Activated naive CD4-positive, alpha-beta T cell treated with anti-CD3 and anti-CD28 coated beads, Interleukin-2, amount 10 ng/mL, durations not matched to agents 7 days and 5 days (primary cell): Measurements from ENCODE around the gene PNKD.
A peak's percentile ranks its signal among the peaks of the same experiment; 100 is the strongest.
"Not testable (repeated sequence)": the region's sequence is repeated elsewhere in the genome, so short reads cannot be mapped to it uniquely, and the experiment has no call there.

Experiments used
- CTCF ChIA-PET: fragments of 350-600 bp; sonication (Branson Sonifier 250); formaldehyde crosslinking; loops from one replicate; lab custom pipeline; 2021; ENCODE audit warnings: antibody characterized with exemption; lab: Charles Lee
- DNase-seq: peaks from one replicate; pipeline ENCODE4 v3.0.0-alpha.2; 2020
- H3K27ac Mint-ChIP-seq: one replicate; pipeline ENCODE4 v1.8.0; 2021; ENCODE audit warnings: mild to moderate bottlenecking, moderate library complexity, mixed read lengths
- H3K27me3 Mint-ChIP-seq: one replicate; pipeline ENCODE4 v1.8.0; 2021; ENCODE audit warnings: mild to moderate bottlenecking, mixed read lengths
- H3K36me3 Mint-ChIP-seq: one replicate; pipeline ENCODE4 v1.8.0; 2021; ENCODE audit warnings: mixed read lengths
- H3K4me1 Mint-ChIP-seq: one replicate; pipeline ENCODE4 v1.8.0; 2021; ENCODE audit warnings: mixed read lengths
- H3K4me3 Mint-ChIP-seq: one replicate; pipeline ENCODE4 v1.8.0; 2021; ENCODE audit warnings: mild to moderate bottlenecking, moderate library complexity, mixed read lengths
- H3K9me3 Mint-ChIP-seq: one replicate; pipeline ENCODE4 v1.8.0; 2021; ENCODE audit warnings: mixed read lengths

The PNKD gene

GRCh38 chr2:218271865-218272530, 1.7 kb downstream of the PNKD start:
- Mint-ChIP-seq H3K9me3 (no peaks in the 10 kb centered on the region), H3K27ac (peak overlapping the region; percentile 34), H3K27me3 (peaks cover 6% of the 10 kb centered on the region), H3K4me1 (peaks cover 46% of the 10 kb centered on the region), H3K36me3 (peaks cover 49% of the 10 kb centered on the region), H3K4me3 (peak overlapping the region; percentile 92)
- CTCF ChIA-PET = interaction anchor here (0.6 to 7.4 kb wide), 20 partner anchors 14 to 780 kb away, joined by 3 to 195 read pairs (median 6); partner anchors contain the start of genes CATIP and TMBIM1
- DNase-seq = no peak

GRCh38 chr2:218272531-218273212, 2.4 kb downstream of the PNKD start:
- Mint-ChIP-seq H3K4me1 (peaks cover 39% of the 10 kb centered on the region), H3K27ac (peak overlapping the region; percentile 70), H3K9me3 (no peaks in the 10 kb centered on the region), H3K36me3 (peaks cover 50% of the 10 kb centered on the region), H3K4me3 (peak overlapping the region; percentile 44), H3K27me3 (peaks cover 6% of the 10 kb centered on the region)
- CTCF ChIA-PET = interaction anchor here (0.6 to 7.4 kb wide), 23 partner anchors 17 to 487 kb away, joined by 3 to 195 read pairs (median 5); partner anchors contain the start of genes CATIP and TMBIM1
- DNase-seq = peak; percentile 87

GRCh38 chr2:218273214-218273907, 3.0 kb downstream of the PNKD start:
- H3K4me1 Mint-ChIP-seq = peaks cover 38% of the 10 kb centered on the region
- CTCF ChIA-PET = interaction anchor here (0.6 to 7.4 kb wide), 19 partner anchors 12 to 488 kb away, joined by 3 to 195 read pairs (median 4); partner anchors contain the start of genes CATIP, GPBAR1 and TMBIM1

GRCh38 chr2:218273908-218274249, 3.6 kb downstream of the PNKD start:
- H3K36me3 Mint-ChIP-seq = peaks cover 56% of the 10 kb centered on the region
- H3K4me1 Mint-ChIP-seq = peaks cover 37% of the 10 kb centered on the region
- H3K27me3 Mint-ChIP-seq = peaks cover 6% of the 10 kb centered on the region
- no peaks in the 10 kb centered on the region for H3K9me3 Mint-ChIP-seq
- CTCF ChIA-PET = interaction anchor here (0.6 to 7.4 kb wide), 10 partner anchors 13 to 192 kb away, joined by 3 to 195 read pairs (median 4); partner anchors contain the start of genes CATIP, GPBAR1 and TMBIM1
- no peak overlapping the region for H3K4me3 Mint-ChIP-seq
- DNase-seq = no peak
- no peak overlapping the region for H3K27ac Mint-ChIP-seq

More at GRCh38 chr2:218273214-218273907, 3.0 kb downstream of the PNKD start:
- H3K36me3 Mint-ChIP-seq = peaks cover 54% of the 10 kb centered on the region
- H3K27ac Mint-ChIP-seq = peak overlapping the region; percentile 70
- not testable (repeated sequence) for DNase-seq, H3K4me3 Mint-ChIP-seq, H3K27me3 Mint-ChIP-seq, H3K9me3 Mint-ChIP-seq

GRCh38 chr2:218274586-218274985, 4.3 kb downstream of the PNKD start:
- H3K4me1 Mint-ChIP-seq = peaks cover 31% of the 10 kb centered on the region
- no peak for DNase-seq
- no peak overlapping the region for H3K27ac Mint-ChIP-seq
- CTCF ChIA-PET = interaction anchor here (0.7 to 7.4 kb wide), 6 partner anchors 15 to 106 kb away, joined by 3 to 195 read pairs (median 10); partner anchors contain the start of genes CATIP and TMBIM1
- H3K27me3 Mint-ChIP-seq = peaks cover 6% of the 10 kb centered on the region
- H3K9me3 Mint-ChIP-seq = no peaks in the 10 kb centered on the region
- H3K4me3 Mint-ChIP-seq = no peak overlapping the region
- peaks cover 56% of the 10 kb centered on the region for H3K36me3 Mint-ChIP-seq

- no peak for DNase-seq
- CTCF ChIA-PET = interaction anchor here (0.7 to 7.4 kb wide), 7 partner anchors 14 to 121 kb away, joined by 3 to 195 read pairs (median 5); partner anchors contain the start of genes CATIP and TMBIM1
- peaks cover 62% of the 10 kb centered on the region for H3K36me3 Mint-ChIP-seq
- no peaks in the 10 kb centered on the region for H3K27me3 Mint-ChIP-seq
- no peak overlapping the region for H3K4me3 Mint-ChIP-seq
- no peak overlapping the region for H3K27ac Mint-ChIP-seq
- H3K9me3 Mint-ChIP-seq = no peaks in the 10 kb centered on the region
- H3K4me1 Mint-ChIP-seq = peaks cover 27% of the 10 kb centered on the region
These were observed 5.2 kb downstream of the PNKD start for GRCh38 chr2:218275371-218276072.

- peaks cover 62% of the 10 kb centered on the region for H3K36me3 Mint-ChIP-seq
- CTCF ChIA-PET = interaction anchor here (1.0 to 7.4 kb wide), 2 partner anchors 12 to 119 kb away, joined by 3 to 195 read pairs; partner anchors contain the start of gene TMBIM1
These were observed 6.9 kb downstream of the PNKD start for GRCh38 chr2:218276986-218277755.

GRCh38 chr2:218277921-218278320, 7.6 kb downstream of the PNKD start:
- Mint-ChIP-seq H3K4me1 (peaks cover 14% of the 10 kb centered on the region), H3K36me3 (peaks cover 59% of the 10 kb centered on the region), H3K4me3 (no peak overlapping the region), H3K27ac (peak overlapping the region; percentile 34), H3K9me3 (no peaks in the 10 kb centered on the region), H3K27me3 (no peaks in the 10 kb centered on the region)
- CTCF ChIA-PET = no interaction called here
- DNase-seq = no peak

More at GRCh38 chr2:218276986-218277755, 6.9 kb downstream of the PNKD start:
- H3K4me3 Mint-ChIP-seq = no peak overlapping the region
- H3K27ac Mint-ChIP-seq = peak overlapping the region; percentile 68
- H3K4me1 Mint-ChIP-seq = peaks cover 17% of the 10 kb centered on the region
- H3K9me3 Mint-ChIP-seq = no peaks in the 10 kb centered on the region
- no peaks in the 10 kb centered on the region for H3K27me3 Mint-ChIP-seq
- no peak for DNase-seq

GRCh38 chr2:218278531-218279360, 8.4 kb downstream of the PNKD start:
- DNase-seq = no peak
- peaks cover 14% of the 10 kb centered on the region for H3K4me1 Mint-ChIP-seq
- no peaks in the 10 kb centered on the region for H3K9me3 Mint-ChIP-seq
- H3K27ac Mint-ChIP-seq = peak overlapping the region; percentile 34
- no peak overlapping the region for H3K4me3 Mint-ChIP-seq
- CTCF ChIA-PET = interaction anchor here (1.0 kb wide), 1 partner anchor 12 kb away, joined by 3 read pairs; no protein-coding TSS in a partner anchor
- H3K27me3 Mint-ChIP-seq = no peaks in the 10 kb centered on the region
- H3K36me3 Mint-ChIP-seq = peaks cover 57% of the 10 kb centered on the region

GRCh38 chr2:218280260-218280870, 10.0 kb downstream of the PNKD start:
- no peaks in the 10 kb centered on the region for H3K27me3 Mint-ChIP-seq
- no peak for DNase-seq
- no peak overlapping the region for H3K4me3 Mint-ChIP-seq
- no peak overlapping the region for H3K27ac Mint-ChIP-seq
- H3K9me3 Mint-ChIP-seq = no peaks in the 10 kb centered on the region
- CTCF ChIA-PET = no interaction called here
- peaks cover 28% of the 10 kb centered on the region for H3K4me1 Mint-ChIP-seq
- peaks cover 49% of the 10 kb centered on the region for H3K36me3 Mint-ChIP-seq

- Mint-ChIP-seq H3K4me1 (peaks cover 39% of the 10 kb centered on the region), H3K27ac (peak overlapping the region; percentile 77), H3K36me3 (peaks cover 46% of the 10 kb centered on the region), H3K4me3 (no peak overlapping the region), H3K9me3 (no peaks in the 10 kb centered on the region), H3K27me3 (no peaks in the 10 kb centered on the region)
- CTCF ChIA-PET = no interaction called here
- DNase-seq = no peak
These were observed 11.1 kb downstream of the PNKD start for GRCh38 chr2:218281449-218281848.
